Measurements from ENCODE around the gene MED15.
"Not testable (repeated sequence)": the region's sequence is repeated elsewhere in the genome, so short reads cannot be mapped to it uniquely, and the experiment has no call there.

The MED15 gene

GRCh38 chr22:20483771-20484170 is 23.6 kb upstream of the MED15 start:
- in situ Hi-C loops (cut with MboI; ENCODE audit: low sequenced_read_pairs) = no loop called here

- in situ Hi-C loops (cut with MboI; ENCODE audit: low sequenced_read_pairs) = no loop called here
These were observed 22.3 kb upstream of the MED15 start for GRCh38 chr22:20484948-20485683.

- in situ Hi-C loops (cut with MboI; ENCODE audit: low sequenced_read_pairs) = no loop called here
These were observed 21.2 kb upstream of the MED15 start for GRCh38 chr22:20486229-20486628.

- in situ Hi-C loops (cut with MboI; ENCODE audit: low sequenced_read_pairs) = no loop called here
These were observed 19.7 kb upstream of the MED15 start for GRCh38 chr22:20487715-20488114.

- in situ Hi-C loops (cut with MboI; ENCODE audit: low sequenced_read_pairs) = no loop called here
These were observed 18.5 kb upstream of the MED15 start for GRCh38 chr22:20488946-20489345.

- in situ Hi-C loops (cut with MboI; ENCODE audit: low sequenced_read_pairs) = no loop called here
These were observed 17.0 kb upstream of the MED15 start for GRCh38 chr22:20490183-20490940.

GRCh38 chr22:20490941-20491307 is 16.5 kb upstream of the MED15 start:
- in situ Hi-C loops (cut with MboI; ENCODE audit: low sequenced_read_pairs) = no loop called here

- in situ Hi-C loops (cut with MboI; ENCODE audit: low sequenced_read_pairs) = no loop called here
These were observed 16.1 kb upstream of the MED15 start for GRCh38 chr22:20491346-20491745.

GRCh38 chr22:20494978-20495860 is 12.2 kb upstream of the MED15 start, which contains the start of gene KLHL22:
KLHL22 (minus strand) TSS chr22:20495795; CDS start chr22:20489211, 6,584 bp downstream.
- in situ Hi-C loops (cut with MboI; ENCODE audit: low sequenced_read_pairs) = no loop called here

- in situ Hi-C loops (cut with MboI; ENCODE audit: low sequenced_read_pairs) = no loop called here
These were observed 11.3 kb upstream of the MED15 start for GRCh38 chr22:20495861-20496681.

- in situ Hi-C loops (cut with MboI; ENCODE audit: low sequenced_read_pairs) = no loop called here
These were observed 10.0 kb upstream of the MED15 start for GRCh38 chr22:20497426-20497825.

- in situ Hi-C loops (cut with MboI; ENCODE audit: low sequenced_read_pairs) = no loop called here
These were observed 8.5 kb upstream of the MED15 start for GRCh38 chr22:20498913-20499312.

GRCh38 chr22:20499769-20500168 is 7.6 kb upstream of the MED15 start:
- in situ Hi-C loops (cut with MboI; ENCODE audit: low sequenced_read_pairs) = no loop called here

- in situ Hi-C loops (cut with MboI; ENCODE audit: low sequenced_read_pairs) = no loop called here
These were observed 3.6 kb upstream of the MED15 start for GRCh38 chr22:20503816-20504215.

GRCh38 chr22:20504293-20504922 is 3.0 kb upstream of the MED15 start:
- in situ Hi-C loops (cut with MboI; ENCODE audit: low sequenced_read_pairs) = not testable (repeated sequence)

- in situ Hi-C loops (cut with MboI; ENCODE audit: low sequenced_read_pairs) = no loop called here
These were observed 712 bp upstream of the MED15 start for GRCh38 chr22:20506543-20507252.

- in situ Hi-C loops (cut with MboI; ENCODE audit: low sequenced_read_pairs) = not testable (repeated sequence)
These were observed 801 bp downstream of the MED15 start for GRCh38 chr22:20508067-20508755.

GRCh38 chr22:20508815-20509271 is 1.4 kb downstream of the MED15 start:
- in situ Hi-C loops (cut with MboI; ENCODE audit: low sequenced_read_pairs) = no loop called here

All from HL-60/S4 treated with retinoic acid at 250 ng/mL for 4 days and 3 days (cell line).